Cardiac fibroblast (primary cell): Measurements from ENCODE around the gene SEMA6B.

ENCODE experiments used
- DNase-seq, 2 donors: peaks; one replicate each; pipeline versions ENCODE4 v3.0.0 to v3.0.0-alpha.2; 2010; ENCODE audit warnings: low read depth in 2 of 2
- H3K4me3 ChIP-seq, 2 donors: replicated peaks in 1 of 2; 1 replicate in 1 of 2; 2 replicates in 1 of 2; pipeline ENCODE4 v1.5.1; 2011; ENCODE audit warnings: low read depth in 2 of 2, low read length in 2 of 2, mild to moderate bottlenecking in 2 of 2, moderate library complexity in 1 of 2
- TF ChIP-seq, protein P1 (sequence below): IDR thresholded peaks from one replicate; pipeline ENCODE4 v1.5.1; 2011; ENCODE audit warnings: low read depth, mild to moderate bottlenecking, low read length, inconsistent platforms

SEMA6B gene

DNA sequence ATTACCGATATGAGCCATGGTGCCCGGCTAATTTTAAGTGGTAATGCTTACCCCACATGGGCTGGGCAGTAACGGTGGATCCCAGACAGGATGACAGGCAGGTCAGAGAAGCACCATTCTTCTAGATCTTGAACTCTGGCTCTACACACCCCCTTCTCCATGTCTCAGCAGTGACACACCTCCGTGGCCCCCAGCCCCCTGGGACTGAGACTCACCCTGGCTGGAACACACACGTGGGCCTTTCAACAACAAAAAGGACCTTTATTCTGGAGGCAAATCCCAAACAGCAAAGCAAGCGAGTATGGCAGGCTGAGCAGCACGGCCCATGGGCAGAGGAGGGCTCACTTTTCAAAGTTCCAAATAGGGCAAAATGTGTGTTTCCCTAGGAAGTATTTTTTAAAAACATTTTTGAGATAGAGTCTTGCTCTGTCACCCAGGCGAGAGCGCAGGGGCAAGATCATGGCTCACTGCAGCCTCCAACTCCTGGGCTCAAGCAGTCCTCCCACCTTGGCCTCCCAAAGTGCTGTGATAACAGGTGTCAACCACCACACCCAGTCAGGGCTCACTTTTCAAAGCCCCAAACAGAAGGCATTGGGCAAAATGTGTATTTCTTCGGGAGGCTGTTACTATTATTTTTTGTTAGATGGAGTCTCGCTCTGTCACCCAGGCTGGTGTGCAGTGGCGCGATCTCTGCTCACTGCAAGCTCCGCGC is 37.0 kb downstream of the SEMA6B start:
- DNase-seq, result peak in 1 of 2 donors; percentile 26
- TF ChIP-seq, protein P1, sequence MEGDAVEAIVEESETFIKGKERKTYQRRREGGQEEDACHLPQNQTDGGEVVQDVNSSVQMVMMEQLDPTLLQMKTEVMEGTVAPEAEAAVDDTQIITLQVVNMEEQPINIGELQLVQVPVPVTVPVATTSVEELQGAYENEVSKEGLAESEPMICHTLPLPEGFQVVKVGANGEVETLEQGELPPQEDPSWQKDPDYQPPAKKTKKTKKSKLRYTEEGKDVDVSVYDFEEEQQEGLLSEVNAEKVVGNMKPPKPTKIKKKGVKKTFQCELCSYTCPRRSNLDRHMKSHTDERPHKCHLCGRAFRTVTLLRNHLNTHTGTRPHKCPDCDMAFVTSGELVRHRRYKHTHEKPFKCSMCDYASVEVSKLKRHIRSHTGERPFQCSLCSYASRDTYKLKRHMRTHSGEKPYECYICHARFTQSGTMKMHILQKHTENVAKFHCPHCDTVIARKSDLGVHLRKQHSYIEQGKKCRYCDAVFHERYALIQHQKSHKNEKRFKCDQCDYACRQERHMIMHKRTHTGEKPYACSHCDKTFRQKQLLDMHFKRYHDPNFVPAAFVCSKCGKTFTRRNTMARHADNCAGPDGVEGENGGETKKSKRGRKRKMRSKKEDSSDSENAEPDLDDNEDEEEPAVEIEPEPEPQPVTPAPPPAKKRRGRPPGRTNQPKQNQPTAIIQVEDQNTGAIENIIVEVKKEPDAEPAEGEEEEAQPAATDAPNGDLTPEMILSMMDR, result no peak
- no peak overlapping the region for H3K4me3 ChIP-seq

DNA sequence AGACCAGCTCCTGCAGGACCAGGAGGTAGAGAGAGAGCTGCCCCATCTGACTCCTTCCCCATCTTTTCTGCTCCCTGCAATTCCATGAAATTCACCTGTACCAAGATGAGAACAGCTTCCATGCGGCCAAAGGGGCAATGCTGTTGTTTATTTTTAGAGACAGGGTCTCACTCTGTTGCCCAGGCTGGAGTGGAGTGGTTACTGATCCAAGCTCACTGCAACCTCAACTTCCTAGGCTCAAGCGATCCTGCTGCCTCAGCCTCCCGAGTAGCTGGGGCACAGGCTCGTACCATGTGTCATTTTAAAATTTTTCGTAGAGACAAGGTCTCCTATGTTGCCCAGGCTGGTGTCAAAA is 37.6 kb downstream of the SEMA6B start:
- no peak for DNase-seq
- H3K4me3 ChIP-seq, result no peak overlapping the region
- TF ChIP-seq, protein P1, result no peak

DNA sequence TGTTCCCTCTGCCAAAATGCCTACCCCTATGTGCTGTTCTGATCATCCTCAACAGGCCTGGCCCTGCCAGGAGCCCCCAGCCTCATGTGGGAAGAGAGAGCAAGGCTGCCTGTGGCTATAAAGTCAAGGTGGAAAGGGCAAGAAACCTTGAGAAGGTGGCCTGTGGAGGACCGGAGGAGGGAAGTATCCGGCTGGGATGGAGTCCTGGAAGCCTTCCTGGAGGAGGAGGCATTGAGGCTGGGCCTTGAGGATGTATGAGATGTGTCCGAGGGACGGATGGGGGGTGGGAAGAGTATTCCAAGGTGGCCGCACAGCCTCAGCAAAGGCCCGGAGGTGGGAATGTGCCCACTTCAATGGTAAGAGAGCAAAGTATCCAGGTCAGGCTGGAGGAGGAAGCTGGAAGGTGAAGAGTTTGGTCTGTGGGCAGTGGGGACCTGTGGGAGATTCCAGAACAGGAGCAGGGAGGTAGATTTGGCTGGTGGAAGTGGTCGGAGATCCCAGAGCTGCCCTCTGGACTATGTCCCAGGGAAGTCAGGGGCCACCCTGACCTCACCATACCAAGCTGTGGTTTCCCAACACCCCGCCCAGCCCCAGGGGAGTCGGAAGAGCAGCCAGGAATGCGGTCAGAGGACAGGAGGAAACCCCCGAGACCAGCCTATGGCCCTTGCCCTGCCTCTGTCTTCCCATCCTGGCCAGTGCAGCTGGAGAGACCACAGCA is 38.2 kb downstream of the SEMA6B start:
- TF ChIP-seq, protein P1, result no peak
- H3K4me3 ChIP-seq, result no peak overlapping the region
- peak; percentile 37 to 47 for DNase-seq

DNA sequence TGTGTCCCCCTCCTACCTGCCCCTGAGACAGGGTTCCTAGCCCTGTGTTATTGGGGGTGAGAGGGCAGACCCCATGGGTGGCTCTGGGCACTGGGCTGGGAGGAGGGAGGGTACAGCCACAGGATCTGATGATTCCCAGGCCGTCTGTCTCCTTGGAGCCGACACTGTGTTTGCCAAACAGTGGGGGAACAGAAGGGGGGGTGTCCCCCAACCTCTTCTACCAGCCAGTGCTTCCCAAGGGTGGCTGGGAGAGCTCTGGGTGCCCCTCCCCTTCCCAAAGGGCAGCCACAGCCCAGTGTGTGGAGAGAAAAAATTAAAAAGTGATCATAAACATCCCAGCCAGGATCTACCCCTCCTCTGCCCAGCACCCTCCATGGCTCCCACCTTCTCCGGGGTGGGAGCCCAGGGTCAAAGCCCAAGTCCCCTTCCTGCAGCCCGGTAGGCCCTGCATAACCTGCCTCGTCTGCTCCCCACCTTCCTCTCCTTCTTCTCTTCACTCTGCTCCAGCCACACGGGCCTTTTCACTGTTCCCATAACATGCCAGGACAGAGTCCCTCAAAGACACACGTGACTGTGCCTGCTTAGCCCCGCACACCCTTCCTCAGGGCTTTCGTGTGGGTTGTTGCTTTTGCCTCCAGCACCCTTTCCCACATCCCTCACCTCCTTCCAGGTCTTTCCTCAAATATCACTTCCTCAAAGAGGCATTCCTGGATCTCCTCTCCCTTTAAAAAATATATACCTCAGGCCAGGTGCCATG is 39.8 kb downstream of the SEMA6B start:
- peak in 1 of 2 donors; percentile 66 for DNase-seq

DNA sequence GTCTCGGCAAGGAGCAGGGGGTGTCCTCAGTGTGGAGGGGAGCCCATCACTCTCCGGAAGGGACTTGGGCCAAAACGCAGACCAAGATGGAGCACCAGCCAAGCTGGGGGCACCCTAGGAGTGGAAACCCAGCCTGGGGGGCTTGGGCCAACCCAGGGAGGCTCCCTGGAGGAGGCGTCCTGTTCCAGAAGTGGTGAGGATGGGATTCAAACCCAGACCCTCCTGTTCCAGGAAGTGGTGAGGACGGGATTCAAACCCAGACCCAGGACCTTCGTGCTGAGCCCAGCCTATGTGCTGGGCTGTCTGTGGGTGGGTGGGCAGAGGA is 40.4 kb downstream of the SEMA6B start:
- no peak overlapping the region for H3K4me3 ChIP-seq

More for the DNA sequence above, 39.8 kb downstream of the SEMA6B start:
- TF ChIP-seq, protein P1, result no peak
- H3K4me3 ChIP-seq, result no peak overlapping the region

DNA sequence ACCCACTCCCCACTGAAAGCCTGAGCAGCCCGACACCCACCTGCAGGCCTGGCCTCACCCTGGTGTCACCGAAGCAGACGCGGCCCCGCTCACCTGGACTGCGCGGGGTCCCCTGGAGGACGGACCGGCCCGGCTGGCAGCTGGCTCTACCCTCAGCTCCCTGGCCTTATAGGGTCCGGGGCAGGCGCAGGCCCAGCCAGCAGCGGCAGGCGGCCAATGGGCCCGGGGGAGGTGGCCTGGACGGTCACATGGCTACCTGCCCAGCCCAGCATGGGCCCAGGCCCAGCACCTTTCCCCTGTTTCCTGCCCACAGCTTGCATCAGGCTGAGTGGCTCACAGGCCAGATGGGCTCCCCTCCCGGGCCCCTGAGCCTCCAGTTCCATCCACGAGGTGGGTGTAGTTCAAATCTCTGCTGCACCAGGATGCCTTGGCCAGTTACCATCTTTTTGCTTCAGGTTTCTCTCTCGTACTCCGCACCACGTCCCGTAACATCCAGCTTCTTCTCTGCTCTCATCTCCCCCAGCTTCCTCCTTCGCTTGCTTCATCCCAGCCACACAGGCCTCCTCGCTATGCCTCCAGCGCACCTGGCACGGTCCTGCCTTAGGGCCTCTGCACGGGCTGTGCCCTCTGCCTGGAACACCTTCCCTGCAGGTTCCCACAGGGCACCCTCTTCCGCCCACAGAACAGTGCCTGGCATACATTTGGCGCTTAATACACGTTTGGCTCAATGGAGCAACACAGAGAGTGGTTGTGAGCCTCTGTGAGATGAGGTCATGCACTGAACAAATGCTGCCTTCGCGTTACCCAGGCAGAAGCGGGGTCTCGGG is 40.9 kb downstream of the SEMA6B start, which contains the start of gene PLIN4:
Gene PLIN4 (minus strand): TSS at position 142 of the 827 bp plus-strand sequence. CDS start 214 bp downstream, outside the sequence.
- peak within 1 kb of the TSS in 1 of 2 donors; percentile 11 for H3K4me3 ChIP-seq
- TF ChIP-seq, protein P1, result no peak
- peak; percentile 40 to 94 for DNase-seq

More for the DNA sequence above, 40.4 kb downstream of the SEMA6B start:
- TF ChIP-seq, protein P1, result no peak
- DNase-seq, result no peak
